Neural progenitor cell (in vitro differentiated cells): Measurements from ENCODE around the gene RMDN2.

ENCODE experiments used
- EZH2 ChIP-seq: fragments of 200-600 bp; sonication (generic); IDR thresholded peaks from 2 replicates; pipeline ENCODE4 v1.6.1; 2017; ENCODE audit warnings: antibody characterized with exemption, mild to moderate bottlenecking, moderate library complexity
- TF ChIP-seq, protein P1 (sequence below): fragments of 200-600 bp; sonication (generic); IDR thresholded peaks from 2 replicates; pipeline ENCODE4 v1.5.1; 2017; ENCODE audit warnings: antibody characterized with exemption, mild to moderate bottlenecking

DNA sequence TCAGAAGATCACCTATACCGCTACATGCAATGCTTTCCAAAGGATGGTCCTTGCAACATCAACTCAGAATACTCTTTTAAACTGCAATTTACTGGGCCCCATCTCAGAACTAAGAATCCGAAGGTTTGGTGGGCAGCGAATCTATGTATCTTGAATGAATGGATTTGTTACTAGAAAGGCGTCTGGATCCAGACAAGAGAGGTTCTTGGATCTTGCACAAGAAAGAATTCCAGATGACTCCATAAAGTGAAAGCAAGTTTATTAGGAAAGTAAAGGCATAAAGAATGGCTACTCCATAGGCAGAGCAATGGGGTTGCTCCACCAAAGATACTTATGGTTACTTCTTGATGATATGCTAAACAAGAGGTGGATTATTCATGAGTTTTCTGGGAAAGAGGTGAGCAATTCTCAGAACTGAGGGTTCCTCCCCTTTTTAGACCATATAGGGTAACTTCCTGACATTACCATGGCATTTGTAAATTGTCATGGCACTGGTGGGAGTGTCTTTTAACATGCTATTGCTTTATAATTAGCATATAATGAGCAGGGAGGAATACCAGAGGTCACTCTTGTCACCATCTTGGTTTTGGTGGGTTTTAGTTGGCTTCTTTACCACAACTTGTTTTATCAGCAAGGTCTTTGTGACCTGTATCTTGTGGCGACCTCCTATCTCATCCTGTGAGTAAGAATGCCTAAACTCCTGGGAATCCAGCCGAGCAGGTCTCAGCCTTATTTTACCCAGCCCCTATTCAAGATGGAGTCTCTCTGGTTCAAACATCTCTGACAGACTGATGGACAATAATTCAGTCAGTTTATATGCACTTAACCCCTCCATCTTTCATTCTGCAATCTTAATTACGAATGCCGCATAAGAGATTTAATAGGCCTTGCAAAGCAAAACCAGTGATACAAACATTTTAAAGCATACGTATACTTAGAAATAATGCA is 7.5 kb upstream of the RMDN2 start:
- TF ChIP-seq, protein P1, sequence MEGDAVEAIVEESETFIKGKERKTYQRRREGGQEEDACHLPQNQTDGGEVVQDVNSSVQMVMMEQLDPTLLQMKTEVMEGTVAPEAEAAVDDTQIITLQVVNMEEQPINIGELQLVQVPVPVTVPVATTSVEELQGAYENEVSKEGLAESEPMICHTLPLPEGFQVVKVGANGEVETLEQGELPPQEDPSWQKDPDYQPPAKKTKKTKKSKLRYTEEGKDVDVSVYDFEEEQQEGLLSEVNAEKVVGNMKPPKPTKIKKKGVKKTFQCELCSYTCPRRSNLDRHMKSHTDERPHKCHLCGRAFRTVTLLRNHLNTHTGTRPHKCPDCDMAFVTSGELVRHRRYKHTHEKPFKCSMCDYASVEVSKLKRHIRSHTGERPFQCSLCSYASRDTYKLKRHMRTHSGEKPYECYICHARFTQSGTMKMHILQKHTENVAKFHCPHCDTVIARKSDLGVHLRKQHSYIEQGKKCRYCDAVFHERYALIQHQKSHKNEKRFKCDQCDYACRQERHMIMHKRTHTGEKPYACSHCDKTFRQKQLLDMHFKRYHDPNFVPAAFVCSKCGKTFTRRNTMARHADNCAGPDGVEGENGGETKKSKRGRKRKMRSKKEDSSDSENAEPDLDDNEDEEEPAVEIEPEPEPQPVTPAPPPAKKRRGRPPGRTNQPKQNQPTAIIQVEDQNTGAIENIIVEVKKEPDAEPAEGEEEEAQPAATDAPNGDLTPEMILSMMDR, result no peak
- no peak for TF ChIP-seq EZH2
